Measurements from ENCODE around the gene ZZZ3. TPM values are rescaled to one million over a fixed set of nuclear protein-coding genes. Genes with fewer than 3 reads are reported as not detected.

The ZZZ3 gene
- total RNA-seq, 4 donors from 2014 or later = 46.9 to 60.6 (median 55.0) TPM

DNA sequence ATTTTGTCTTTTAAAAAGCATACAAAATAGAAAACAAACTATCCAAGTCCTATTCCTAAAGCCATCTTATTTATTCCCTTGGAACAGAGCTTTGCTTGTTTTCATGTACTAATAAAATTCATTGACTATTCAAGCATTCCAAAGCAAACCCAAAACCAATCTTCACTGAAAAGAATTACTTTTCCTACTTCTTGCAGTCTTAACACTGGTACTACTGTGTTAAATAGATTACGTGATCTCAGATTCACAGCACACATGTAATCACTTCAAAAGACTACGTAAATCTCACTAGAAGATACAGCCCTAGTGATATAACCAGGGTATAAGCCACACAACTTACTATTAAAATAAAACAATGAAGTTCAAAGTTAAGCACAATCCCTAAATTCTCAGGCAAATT lies 39.0 kb downstream of the ZZZ3 start:
- intact Hi-C loops (cut with DNase I) = no loop called here
- 90% methylated on average over 2 of the region's 2 CpGs for WGBS
- no peak for DNase-seq (ENCODE audit: extremely low spot score)
- peaks cover 0 to 22% (median 13%) of the 10 kb centered on the region in 4 donors for H3K36me3 ChIP-seq
- H3K4me1 ChIP-seq = peaks cover 1 to 6% (median 3%) of the 10 kb centered on the region in 4 donors
- no peak overlapping the region for H3K27ac ChIP-seq (replicated peaks in 1 of 4)
- TF ChIP-seq POLR2A (IDR thresholded peaks at IDR 0.05; ENCODE audit: low read depth) = no peak
- TF ChIP-seq, protein P1, sequence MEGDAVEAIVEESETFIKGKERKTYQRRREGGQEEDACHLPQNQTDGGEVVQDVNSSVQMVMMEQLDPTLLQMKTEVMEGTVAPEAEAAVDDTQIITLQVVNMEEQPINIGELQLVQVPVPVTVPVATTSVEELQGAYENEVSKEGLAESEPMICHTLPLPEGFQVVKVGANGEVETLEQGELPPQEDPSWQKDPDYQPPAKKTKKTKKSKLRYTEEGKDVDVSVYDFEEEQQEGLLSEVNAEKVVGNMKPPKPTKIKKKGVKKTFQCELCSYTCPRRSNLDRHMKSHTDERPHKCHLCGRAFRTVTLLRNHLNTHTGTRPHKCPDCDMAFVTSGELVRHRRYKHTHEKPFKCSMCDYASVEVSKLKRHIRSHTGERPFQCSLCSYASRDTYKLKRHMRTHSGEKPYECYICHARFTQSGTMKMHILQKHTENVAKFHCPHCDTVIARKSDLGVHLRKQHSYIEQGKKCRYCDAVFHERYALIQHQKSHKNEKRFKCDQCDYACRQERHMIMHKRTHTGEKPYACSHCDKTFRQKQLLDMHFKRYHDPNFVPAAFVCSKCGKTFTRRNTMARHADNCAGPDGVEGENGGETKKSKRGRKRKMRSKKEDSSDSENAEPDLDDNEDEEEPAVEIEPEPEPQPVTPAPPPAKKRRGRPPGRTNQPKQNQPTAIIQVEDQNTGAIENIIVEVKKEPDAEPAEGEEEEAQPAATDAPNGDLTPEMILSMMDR (IDR thresholded peaks at IDR 0.05) = no peak
- TF ChIP-seq EP300 (IDR thresholded peaks at IDR 0.05) = no peak
- no peak for TF ChIP-seq POLR2AphosphoS5 (IDR thresholded peaks at IDR 0.05)
- no peaks in the 10 kb centered on the region for H3K27me3 ChIP-seq
- no peak overlapping the region for H3K4me3 ChIP-seq
- H3K9me3 ChIP-seq = no peaks in the 10 kb centered on the region

DNA sequence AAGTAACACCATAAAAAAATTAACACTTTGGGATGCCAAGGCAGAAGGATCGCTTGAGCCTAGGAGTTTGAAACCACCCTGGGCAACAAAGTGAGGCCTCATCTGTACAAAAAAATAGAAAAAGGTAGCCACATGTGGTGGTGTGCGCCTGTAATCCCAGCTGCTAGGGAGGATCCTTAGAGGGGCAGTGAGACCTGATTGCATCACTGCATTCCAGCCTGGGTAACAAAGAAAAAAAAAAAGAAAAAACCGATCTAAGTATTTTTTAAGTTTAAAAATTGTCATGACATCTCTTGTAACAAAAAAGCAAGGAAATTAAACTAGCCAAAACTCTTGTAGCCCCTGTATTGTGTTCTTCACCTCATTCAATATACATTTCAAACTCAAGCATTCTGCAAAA lies 39.5 kb downstream of the ZZZ3 start:
- Histone ChIP-seq H3K9me3 (no peaks in the 10 kb centered on the region), H3K27ac (replicated peaks in 1 of 4) (no peak overlapping the region), H3K36me3 (peaks cover 0 to 22% (median 13%) of the 10 kb centered on the region in 4 donors), H3K27me3 (no peaks in the 10 kb centered on the region), H3K4me3 (no peak overlapping the region), H3K4me1 (peaks cover 3 to 11% (median 7%) of the 10 kb centered on the region in 4 donors)
- TF ChIP-seq POLR2A (IDR thresholded peaks at IDR 0.05; ENCODE audit: low read depth) = no peak
- intact Hi-C loops (cut with DNase I) = no loop called here
- 93% methylated on average over 3 of the region's 3 CpGs for WGBS
- DNase-seq (ENCODE audit: extremely low spot score) = no peak

DNA sequence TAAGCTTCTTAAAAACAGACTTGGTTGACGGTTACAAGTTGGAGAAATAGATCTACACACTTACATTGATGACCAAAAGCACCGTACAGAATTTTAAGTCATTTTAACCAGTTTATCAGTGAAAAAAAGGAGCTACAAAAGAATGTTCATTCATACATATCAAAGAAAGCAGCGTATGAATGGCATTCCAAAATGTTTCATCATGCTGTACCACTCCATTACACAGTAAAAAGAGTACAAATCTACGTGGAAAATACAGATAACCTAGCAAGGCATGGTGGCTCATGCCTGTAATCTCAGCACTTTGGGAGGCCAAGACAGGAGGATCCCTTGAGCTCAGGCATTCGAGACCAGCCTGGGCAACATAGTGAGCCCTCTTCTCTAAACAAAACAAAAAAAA lies 40.3 kb downstream of the ZZZ3 start:
- Histone ChIP-seq H3K9me3 (no peaks in the 10 kb centered on the region), H3K36me3 (peaks cover 0 to 22% (median 13%) of the 10 kb centered on the region in 4 donors), H3K4me1 (peaks cover 3 to 12% (median 7%) of the 10 kb centered on the region in 4 donors), H3K27me3 (no peaks in the 10 kb centered on the region), H3K4me3 (no peak overlapping the region), H3K27ac (replicated peaks in 1 of 4) (no peak overlapping the region)
- WGBS = 91% methylated on average over 5 of the region's 5 CpGs
- DNase-seq (ENCODE audit: extremely low spot score) = no peak
- intact Hi-C loops (cut with DNase I) = no loop called here
- TF ChIP-seq POLR2A (IDR thresholded peaks at IDR 0.05; ENCODE audit: low read depth) (no peak), POLR2AphosphoS5 (IDR thresholded peaks at IDR 0.05) (no peak), EP300 (IDR thresholded peaks at IDR 0.05) (no peak)
- TF ChIP-seq, protein P1 (IDR thresholded peaks at IDR 0.05) = no peak

DNA sequence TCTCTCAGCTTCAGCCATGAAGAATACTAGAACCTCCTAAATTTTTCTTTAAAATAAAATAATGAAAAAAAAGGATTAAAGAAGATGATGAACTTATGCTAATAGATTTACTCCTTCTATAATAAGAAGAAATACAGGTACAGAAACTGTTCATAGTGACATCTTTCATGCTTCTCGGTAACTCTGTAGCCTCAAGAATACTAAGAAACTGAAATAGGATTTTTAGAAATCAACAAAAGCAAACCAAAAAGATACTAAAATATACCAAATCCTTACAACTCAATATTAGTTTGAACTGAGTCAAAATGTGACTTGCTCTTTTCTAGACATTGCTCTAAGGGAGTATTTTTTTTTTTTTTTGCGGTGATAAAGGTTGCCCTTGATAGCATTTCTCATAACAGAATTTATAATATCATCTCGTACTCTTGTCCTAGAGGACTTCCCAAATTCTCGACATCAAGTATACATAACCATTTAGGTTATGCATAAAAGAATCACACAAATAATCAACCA lies 42.8 kb downstream of the ZZZ3 start:
- WGBS = 97% methylated on average over 4 of the region's 4 CpGs
- no peak for TF ChIP-seq POLR2AphosphoS5 (IDR thresholded peaks at IDR 0.05)
- TF ChIP-seq, protein P1 (IDR thresholded peaks at IDR 0.05) = no peak
- TF ChIP-seq EP300 (IDR thresholded peaks at IDR 0.05) = no peak
- no peak for TF ChIP-seq POLR2A (IDR thresholded peaks at IDR 0.05; ENCODE audit: low read depth)

DNA sequence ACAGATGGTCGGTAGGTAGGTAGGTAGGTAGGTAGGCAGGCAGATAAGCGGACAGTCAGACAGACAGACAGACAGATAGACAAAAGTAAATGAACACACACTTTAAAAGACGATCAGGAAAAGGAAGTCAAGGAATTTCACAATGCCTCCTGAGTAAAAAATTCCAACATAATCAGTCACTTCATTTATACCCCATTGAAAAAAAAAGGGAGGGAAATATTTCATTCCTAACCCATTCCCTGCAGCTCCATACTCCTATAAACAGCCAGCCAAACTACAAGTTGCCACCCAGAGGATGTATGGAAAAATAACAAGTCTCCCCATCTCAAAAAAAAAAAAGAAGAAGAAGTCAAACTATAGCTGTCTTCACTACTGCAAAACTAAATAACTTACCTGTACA lies 43.4 kb downstream of the ZZZ3 start:
- WGBS = 55% methylated on average over 3 of the region's 3 CpGs
- no peak overlapping the region for H3K27ac ChIP-seq (replicated peaks in 1 of 4)
- intact Hi-C loops (cut with DNase I) = no loop called here
- H3K4me3 ChIP-seq = no peak overlapping the region
- TF ChIP-seq POLR2AphosphoS5 (IDR thresholded peaks at IDR 0.05) (no peak), POLR2A (IDR thresholded peaks at IDR 0.05; ENCODE audit: low read depth) (no peak), EP300 (IDR thresholded peaks at IDR 0.05) (no peak)
- TF ChIP-seq, protein P1 (IDR thresholded peaks at IDR 0.05) = no peak
- H3K4me1 ChIP-seq = peaks cover 3 to 12% (median 7%) of the 10 kb centered on the region in 4 donors
- no peaks in the 10 kb centered on the region for H3K9me3 ChIP-seq
- DNase-seq (ENCODE audit: extremely low spot score) = no peak
- no peaks in the 10 kb centered on the region for H3K27me3 ChIP-seq
- H3K36me3 ChIP-seq = peaks cover 0 to 9% (median 3%) of the 10 kb centered on the region in 4 donors

More for the DNA sequence above, 42.8 kb downstream of the ZZZ3 start:
- Histone ChIP-seq H3K4me1 (peaks cover 3 to 12% (median 7%) of the 10 kb centered on the region in 4 donors), H3K4me3 (no peak overlapping the region), H3K9me3 (no peaks in the 10 kb centered on the region), H3K27ac (replicated peaks in 1 of 4) (no peak overlapping the region), H3K27me3 (no peaks in the 10 kb centered on the region), H3K36me3 (peaks cover 0 to 15% (median 5%) of the 10 kb centered on the region in 4 donors)
- DNase-seq (ENCODE audit: extremely low spot score) = no peak
- intact Hi-C loops (cut with DNase I) = no loop called here
